Measurements from ENCODE around the gene ZNF320. TPM values are rescaled to one million over a fixed set of nuclear protein-coding genes. Genes with fewer than 3 reads are reported as not detected.

Gene ZNF320
- total and polyA plus RNA-seq, 10 of the 15 experiments (the other 5 are each of a cell fraction or from before 2014, with no cell fraction given): 0.48 to 9.3 (median 1.3) TPM

GRCh38 chr19:52942386-52943133 is 45.1 kb upstream of the ZNF320 start (continued):
- peak; percentile 36; the same call in 1 of the 2 replicates for TF ChIP-seq NBN (IDR thresholded peaks at IDR 0.05)
- no peak for TF ChIP-seq ZBTB33 (IDR thresholded peaks at IDR 0.05)
- no peak for TF ChIP-seq TARDBP (IDR thresholded peaks at IDR 0.05; ENCODE audit: borderline replicate concordance)
- TF ChIP-seq MTA2 (IDR thresholded peaks at IDR 0.05; ENCODE audit: low read depth): no peak
- TF ChIP-seq WRNIP1 (IDR thresholded peaks at IDR 0.05; ENCODE audit: borderline replicate concordance, low read depth, low read length): no peak
- TF ChIP-seq SMC3 (IDR thresholded peaks at IDR 0.05; ENCODE audit: borderline replicate concordance, low read length): no peak
- TF ChIP-seq ELK1 (IDR thresholded peaks at IDR 0.05; ENCODE audit: low read depth, low read length): no peak
- no peak for TF ChIP-seq IRF5 (IDR thresholded peaks at IDR 0.05; ENCODE audit: borderline replicate concordance)
- TF ChIP-seq RUNX3 (IDR thresholded peaks at IDR 0.05; ENCODE audit: low read length): no peak
- TF ChIP-seq CEBPZ (IDR thresholded peaks at IDR 0.05; ENCODE audit: low read depth, low read length): no peak
- peak; percentile 51; the same call in 1 of the 2 replicates for TF ChIP-seq MAX (IDR thresholded peaks at IDR 0.05; ENCODE audit: low read depth, low read length)
- no peak for TF ChIP-seq EP300 (IDR thresholded peaks at IDR 0.05; ENCODE audit: borderline replicate concordance in 1 of 2, control insufficient read depth in 1 of 2, low read depth in 2 of 2, low read length in 2 of 2)
- peak; percentile 54; the same call in 1 of the 2 replicates for TF ChIP-seq GATAD2B (conservative IDR thresholded peaks at IDR 0.05; ENCODE audit: low read depth)
- TF ChIP-seq SIX5 (IDR thresholded peaks at IDR 0.05; ENCODE audit: low read depth, low read length, severe bottlenecking): no peak
- no peak for TF ChIP-seq ZNF207 (IDR thresholded peaks at IDR 0.05; ENCODE audit: borderline replicate concordance)
- TF ChIP-seq NR2F1 (conservative IDR thresholded peaks at IDR 0.05): no peak
- TF ChIP-seq ZZZ3 (IDR thresholded peaks at IDR 0.05; ENCODE audit: control insufficient read depth, insufficient read length, low read depth): no peak
- no peak for TF ChIP-seq PAX5 (IDR thresholded peaks at IDR 0.05; ENCODE audit: borderline replicate concordance, low read depth, low read length)
- no peak for TF ChIP-seq MTA3 (IDR thresholded peaks at IDR 0.05; ENCODE audit: borderline replicate concordance, low read length)
- TF ChIP-seq EGR1 (IDR thresholded peaks at IDR 0.05; ENCODE audit: borderline replicate concordance in 1 of 2, low read depth in 2 of 2, low read length in 2 of 2): peak in 1 of 2 experiments; percentile 70; a peak in 2 of 3 replicates
- no peak for TF ChIP-seq RFX5 (IDR thresholded peaks at IDR 0.05; ENCODE audit: low read depth, low read length)

Data from GM12878 (cell line).